ENCODE results near the gene CREG2.

DNA sequence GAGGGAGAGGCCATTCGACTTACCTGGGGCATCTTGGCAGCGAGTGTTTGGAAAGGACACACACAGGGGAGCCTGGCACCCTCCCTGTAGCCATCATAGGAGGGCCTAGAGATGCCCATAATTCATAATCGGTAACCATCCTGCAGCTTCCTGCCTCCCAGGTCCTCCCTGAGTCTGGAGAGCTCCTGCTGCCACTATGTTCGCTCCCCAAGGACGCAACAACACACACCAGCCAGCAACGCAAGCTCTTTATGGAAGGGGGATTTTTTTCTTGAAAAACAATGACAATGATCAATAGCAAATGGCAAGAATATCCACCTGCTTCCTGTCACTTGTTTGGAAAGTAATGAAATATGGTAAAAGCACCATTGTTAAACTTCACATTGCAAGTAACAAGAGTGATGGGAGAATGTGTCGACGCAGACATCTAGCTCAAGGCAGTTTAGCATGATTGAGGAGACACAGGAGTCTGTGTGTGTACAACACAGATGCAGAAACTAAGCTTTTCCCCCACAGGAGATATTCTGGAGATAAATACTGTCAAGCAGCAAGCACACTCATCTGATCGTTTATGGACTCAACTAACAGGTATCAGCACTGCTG, 24.9 kb upstream of the CREG2 start:
- TF ChIP-seq EZH2 (IDR thresholded peaks at IDR 0.05) (no peak), POLR2AphosphoS5 (IDR thresholded peaks at IDR 0.05; ENCODE audit: borderline replicate concordance, low read depth, low read length) (no peak)
